GM10847 (cell line): ENCODE measurements around the gene RAP1A.

ENCODE experiments used
- POLR2A ChIP-seq: IDR thresholded peaks from 2 replicates; pipeline ENCODE4 v1.6.1; 2011; ENCODE audit not compliant: insufficient read length; ENCODE audit errors: extremely low read depth

Gene RAP1A

DNA sequence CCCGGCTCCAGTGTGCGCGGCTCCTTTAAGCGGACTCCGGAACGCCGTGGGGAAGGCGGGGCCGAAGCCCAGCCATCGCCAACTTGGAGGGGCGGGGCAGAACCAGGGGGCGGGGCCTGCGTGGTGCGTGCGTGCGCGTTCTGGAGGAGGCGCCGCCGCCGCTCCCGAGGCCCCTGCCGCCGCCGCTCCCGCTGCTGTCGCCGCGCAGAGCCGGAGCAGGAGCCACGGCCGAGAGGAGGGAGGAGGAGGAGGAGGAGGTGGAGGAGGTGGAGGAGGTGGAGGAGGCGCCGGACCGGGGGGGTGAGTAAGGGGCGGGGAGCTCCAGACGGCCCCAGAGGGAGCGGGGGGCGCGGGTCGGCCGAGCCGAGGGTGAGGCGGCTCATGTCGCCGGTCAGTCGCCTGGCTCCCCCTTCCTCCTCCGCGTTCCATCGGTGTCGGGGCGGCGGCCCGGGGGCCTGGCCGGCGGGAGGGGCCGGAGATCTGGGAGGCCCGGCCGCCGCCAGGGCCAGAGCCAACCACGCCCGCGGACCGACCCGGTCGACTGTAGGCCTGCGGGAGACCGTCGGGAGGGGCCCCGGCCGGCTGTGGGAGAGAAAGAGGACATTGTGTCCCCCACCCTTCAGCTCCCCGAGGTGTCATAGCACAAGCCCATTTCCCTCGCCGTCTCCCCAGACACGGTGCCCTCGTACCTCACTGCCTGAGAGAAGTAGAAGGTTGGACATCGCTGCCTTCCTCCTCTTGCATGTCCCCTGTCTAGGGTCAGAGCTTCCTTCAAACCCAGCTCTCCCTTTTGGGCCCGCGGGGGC is at the start of gene RAP1A:
RAP1A (plus strand) TSS at position 155 of the 806 bp plus-strand sequence. CDS start 71,572 bp downstream, outside the sequence.
- peak; percentile 80 for TF ChIP-seq POLR2A

DNA sequence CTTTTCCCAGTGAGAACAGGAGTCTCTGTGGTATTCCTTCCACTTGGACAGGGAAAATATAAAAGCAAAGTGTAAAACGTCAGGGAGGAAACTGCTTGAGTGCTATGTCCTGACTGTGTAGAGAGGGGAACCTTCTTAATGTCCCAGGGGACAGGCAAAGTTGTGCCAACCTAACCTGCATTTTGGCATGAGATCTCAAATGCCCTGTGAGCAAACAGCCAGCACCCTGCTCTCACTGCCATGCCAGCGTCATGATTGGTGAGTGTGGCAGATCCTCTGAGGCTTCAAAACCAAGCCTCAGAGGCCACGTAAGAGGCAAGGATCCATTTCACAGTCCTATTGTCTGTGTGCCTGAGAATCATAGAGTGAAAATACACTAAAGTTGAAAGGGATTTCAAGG is 49.7 kb upstream of the RAP1A start:
- TF ChIP-seq POLR2A: no peak

DNA sequence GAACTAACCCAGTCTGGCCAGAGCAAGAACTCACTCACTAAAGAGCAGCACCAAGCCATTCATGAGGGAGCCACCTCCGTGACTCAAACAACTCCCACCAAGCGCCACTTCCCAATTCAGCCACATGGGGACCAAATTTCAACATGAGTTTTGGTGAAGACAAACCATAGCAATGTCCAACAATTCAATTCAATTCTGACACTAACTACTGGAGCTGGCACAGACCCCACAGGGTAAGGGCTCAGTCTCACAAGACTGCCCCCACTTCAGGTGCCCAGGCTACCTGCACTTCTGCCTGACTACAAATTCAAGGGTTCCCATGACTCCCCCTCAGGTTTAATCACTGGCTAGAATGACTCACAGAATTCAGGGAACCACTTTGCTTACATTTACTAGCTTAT is 48.8 kb upstream of the RAP1A start:
- TF ChIP-seq POLR2A: no peak

DNA sequence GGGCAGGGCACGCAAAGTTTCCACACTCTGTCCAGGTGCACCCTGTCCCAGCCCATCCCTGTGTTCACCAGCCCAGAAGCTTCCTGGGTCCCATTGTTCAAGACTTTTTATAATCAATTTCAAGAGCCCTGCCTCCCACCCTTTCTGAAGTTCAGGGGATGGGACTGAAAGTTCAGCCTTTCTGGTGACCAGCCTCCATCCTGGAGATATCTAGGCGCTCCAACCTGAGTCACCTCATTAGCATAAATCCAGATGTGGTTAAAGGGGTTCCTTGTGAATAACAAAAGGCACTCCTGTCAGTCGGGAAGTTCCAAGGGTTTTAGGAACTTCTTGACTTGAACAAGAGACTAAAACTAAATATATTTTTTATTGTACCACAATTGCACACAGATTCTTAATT is 48.4 kb upstream of the RAP1A start:
- TF ChIP-seq POLR2A: no peak

DNA sequence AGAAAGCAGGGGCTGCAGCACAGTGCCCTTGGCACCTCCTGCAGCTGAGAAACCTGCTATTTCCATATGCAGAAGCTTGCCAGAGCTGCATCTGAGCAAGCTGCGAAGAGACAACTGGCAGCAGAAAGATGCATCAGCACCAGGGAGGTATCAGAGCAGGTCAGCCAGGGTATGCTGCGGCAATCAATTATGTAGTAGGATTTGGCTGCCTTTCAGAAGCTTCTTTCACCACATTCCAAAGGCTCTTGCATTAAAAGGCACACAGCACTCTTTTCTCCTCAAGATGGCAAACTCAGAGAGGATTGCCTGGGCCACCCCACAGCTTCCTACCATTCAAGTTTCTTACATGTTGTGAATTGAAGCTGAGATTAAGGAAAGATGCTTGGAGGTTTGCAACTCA is 47.6 kb upstream of the RAP1A start:
- no peak for TF ChIP-seq POLR2A

DNA sequence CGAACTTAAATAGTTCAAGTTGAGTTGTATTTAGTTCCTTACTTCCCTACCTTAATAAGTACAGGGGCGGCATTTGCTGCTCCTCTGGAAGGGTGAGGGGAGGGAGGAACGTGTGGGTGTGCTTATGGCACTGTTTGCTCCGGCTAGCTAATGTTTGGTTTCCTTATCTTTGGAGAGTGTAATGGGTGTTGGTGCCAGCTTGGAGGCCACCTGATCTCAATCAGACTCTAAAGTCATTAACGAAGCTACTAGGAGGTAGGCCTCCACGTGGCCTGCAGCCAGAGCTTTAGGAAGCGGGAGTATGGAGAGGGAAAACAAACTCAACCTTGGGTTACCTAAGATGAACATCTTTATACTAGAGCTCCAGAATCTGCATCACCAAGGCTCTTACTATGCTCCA is 43.0 kb upstream of the RAP1A start:
- TF ChIP-seq POLR2A: no peak

DNA sequence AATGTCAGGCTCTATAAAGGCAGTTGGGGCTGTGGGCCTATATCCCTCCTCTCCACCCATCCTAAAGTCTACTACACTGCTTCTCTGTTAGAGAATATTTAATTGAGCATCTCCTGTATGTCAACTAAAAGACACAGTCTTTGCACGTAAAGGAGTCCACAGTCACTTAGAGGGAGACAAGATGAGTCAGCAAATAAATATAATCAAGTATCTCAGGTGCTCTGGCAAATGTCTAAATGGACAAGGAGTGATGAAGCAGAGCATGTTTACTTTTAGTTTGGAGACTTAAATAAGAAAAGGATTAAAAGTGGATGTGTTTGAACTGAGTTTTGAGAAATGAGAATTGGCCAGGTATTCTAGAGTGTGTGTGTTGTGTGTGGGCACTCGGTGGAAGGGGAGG is 41.8 kb upstream of the RAP1A start:
- no peak for TF ChIP-seq POLR2A

DNA sequence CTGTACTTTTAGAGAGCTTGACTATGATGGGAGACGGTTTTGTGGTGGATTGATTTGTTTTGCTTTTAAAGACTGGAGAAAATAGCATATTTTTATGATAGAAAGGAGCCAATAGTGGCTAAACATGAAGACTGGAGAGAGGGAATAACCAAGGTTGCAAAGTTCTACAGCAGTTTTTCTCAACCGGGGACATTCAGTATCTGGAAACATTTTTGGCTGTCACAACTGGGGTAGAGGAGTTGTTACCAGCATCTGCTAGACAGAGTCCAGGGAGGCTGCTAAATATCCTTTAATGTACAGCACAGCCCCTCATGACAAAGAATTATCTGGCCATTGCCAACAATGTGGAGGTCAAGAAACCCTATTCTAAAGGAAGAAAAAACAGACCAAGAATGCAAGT is 38.4 kb upstream of the RAP1A start:
- no peak for TF ChIP-seq POLR2A

DNA sequence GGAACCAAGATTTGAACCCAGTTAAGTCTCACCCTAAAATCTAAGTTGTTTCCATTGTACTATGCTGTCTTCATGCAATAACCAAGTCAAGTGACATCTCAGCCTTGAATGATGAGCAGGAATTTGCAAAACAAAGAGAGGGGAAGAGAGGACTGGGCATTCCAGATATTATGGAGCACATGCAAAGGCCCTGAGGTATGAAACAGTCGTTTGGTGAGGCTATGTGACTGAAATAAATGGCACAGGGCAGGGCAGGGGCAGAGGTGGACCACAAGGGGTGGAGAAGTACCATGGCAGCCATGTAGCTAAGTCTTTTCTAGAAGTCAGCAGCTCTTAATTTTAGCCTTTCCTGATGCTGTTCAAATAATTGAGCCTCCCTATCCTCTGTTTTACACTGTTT is 37.6 kb upstream of the RAP1A start:
- no peak for TF ChIP-seq POLR2A

DNA sequence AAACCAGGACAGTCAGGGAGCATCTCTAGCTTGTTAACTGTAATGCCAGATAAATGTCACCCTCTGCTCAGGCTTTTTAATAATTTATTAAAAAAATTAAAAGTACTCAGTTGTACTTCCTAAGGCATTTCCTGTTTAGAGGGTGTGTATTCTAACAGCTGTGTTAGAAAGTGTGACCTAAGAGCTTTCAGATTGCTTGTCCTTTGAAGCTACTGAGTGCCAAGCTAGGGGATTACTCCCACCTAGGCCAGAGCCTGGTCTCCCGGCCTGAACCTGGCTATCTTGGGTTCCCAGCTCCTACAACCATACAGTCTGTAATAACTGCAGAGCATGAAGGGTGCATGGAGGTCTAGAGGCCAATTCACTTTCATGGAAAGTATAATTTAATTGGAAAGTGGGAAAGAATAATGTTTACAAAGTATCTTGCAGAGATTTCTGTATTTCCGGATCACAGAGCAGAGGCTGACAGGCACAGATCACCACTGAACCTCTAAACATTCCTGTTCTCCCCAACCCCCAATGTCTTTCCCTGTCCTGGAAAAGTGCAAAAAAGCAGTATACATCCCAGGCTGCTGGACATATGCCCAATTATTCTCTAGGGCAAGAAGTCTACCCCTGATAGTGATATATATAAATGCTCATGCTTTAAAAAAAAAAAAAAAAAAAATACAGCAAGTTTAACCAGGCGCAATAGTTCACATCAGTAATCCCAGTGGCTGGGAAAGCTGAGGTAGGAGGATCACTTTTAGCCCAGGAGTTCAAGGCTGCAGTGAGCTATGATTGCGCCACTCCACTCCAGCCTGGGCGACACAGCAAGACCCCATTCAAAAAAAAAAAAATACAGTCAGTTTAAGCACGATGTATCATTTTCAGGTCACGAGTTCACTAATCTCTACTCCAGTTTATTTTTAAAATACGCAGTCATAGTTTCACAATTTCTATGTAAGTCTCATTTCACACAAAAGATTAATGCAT is 36.7 kb upstream of the RAP1A start:
- no peak for TF ChIP-seq POLR2A

DNA sequence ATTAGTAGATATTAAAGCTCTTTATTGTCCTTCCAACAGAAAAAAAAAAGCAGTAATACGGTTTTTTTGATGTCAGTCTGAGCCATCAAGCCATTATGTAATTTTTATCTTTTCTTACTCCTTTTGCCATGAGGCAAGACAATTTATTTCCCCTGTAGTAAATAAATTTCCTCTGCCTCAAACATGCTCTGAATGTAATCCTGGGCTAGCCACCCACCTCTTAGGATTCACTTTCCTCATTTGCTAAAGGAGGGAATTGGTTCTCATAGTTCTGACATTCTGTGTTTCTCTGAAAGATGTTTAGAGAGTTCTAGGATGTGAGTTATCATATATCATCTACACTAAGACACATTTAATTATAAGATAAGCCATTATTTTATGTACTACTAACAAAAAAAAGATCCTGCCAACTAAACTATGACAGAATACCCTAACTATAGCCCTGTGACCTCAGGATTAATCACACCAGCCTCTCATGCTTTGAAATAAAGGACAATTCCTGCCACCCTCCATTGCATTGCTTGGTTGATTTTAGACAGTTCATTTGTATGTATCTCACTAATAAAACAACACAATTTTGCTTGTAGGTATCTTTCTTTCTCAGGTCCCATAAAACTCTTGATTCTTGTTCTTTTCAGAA is 34.0 kb upstream of the RAP1A start:
- TF ChIP-seq POLR2A: no peak

DNA sequence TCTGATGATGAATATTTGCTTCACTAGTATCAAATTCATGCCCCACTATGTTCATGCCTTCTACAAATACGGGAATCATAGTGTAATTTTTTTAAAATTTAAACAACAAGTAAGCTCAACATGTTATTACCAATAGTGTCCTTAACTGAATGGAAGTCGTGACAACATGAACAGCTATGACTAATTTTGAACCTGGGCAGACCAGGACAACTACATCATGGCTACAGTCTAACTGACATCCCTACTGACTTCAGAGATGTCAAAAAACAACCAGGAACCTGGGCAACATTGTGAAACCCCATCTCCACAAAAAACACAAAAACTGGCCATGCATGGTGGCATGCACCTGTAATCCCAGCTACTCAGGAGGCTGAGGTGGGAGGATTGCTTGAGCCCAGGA is 33.5 kb upstream of the RAP1A start:
- TF ChIP-seq POLR2A: no peak

DNA sequence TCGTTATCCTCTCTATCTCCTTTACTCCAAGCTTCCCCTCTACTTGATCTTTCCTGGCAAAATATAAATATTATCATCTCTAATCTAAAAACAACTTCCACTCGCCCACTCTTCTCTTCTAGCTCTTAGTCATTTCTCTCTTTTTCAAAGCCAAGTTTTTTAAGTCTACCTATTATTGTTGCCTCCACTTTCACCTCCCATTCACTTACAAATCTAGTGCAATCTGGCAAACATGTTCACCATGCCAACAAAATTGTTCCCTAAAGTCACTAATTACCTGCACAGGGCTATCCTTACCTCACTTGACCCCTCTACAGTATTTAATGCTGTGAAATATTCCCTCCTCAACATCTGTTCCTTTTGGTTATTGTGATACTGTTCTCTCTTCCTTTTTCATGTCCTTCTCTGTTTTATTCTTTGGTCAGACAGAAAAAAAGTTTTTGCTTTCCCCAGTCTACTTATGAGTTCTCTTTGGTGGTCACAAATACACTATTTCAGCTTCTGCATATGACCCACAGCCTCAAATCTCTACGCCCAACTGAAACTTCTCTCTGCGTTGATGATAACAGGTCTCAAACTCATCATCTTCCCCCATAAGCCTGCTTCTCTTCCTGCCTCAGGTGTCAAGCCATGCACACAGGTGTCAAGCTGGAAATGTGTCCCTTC is 31.9 kb upstream of the RAP1A start:
- no peak for TF ChIP-seq POLR2A

DNA sequence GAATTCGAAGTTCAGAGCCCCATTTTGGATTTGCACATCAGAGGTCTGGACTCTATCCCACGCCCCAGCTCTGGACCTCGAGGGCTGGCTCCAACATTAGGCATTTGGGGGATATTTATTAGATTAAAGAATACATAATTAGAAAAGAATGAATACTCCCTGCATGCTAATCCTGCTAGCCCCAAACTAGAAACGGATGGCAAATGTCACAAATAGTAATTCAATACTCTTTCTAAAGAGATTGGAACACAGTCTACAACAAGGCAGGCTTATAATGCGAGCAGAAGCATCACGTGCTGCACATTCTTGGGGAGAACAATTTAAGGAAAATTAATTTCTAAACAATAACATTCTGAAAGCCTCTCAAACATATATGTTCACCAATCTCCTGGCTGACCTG is 27.7 kb upstream of the RAP1A start:
- TF ChIP-seq POLR2A: no peak

DNA sequence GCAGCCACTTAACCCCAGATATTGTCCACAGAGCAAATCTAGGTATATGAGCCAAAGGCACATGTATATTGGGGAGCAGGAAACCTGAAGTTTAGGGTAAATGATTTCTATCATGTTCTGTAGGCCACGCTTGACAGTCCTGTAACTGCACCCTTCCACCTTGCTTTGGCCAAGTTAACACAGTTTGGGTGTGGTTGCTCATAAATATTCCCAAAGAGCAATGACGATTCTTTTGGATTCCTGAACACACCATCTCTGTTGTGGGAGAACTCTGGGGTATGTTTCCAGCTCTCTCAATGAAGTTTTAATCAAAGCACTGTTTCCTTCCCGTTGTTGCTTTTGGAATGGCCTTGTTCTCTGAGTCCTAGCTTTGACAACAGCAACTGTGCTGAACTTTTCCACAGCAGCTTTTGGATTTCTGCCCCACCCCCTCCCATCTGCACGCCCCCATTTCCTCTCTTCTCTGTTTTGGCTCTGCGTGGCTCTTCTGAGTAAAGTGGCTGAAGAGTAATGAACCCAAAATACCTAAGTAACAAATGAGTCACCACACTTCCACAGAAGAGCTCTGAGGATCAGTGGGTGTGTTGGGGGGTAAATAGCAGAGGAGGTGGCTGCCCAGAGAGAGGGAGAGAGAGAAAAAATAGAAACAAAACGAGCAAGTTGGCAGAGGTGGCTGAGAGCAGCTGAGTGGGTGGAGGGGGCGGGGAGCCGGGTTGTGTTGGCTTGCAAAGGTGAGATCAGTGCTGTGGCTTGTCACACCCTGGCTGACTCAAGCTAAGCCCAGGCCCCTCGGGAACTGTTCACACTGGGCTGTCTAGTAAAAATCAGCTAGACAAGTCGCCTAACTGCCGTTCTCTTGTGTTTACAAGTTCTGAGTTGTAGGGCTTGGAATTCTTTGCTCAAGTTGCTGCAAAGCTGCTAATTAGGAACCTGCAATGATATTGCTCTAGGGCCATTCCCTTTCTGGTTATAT is 26.9 kb upstream of the RAP1A start:
- TF ChIP-seq POLR2A: no peak
